Measurements from ENCODE around the gene RNF152. TPM values are rescaled to one million over a fixed set of nuclear protein-coding genes. Genes with fewer than 3 reads are reported as not detected.

Gene RNF152
- total and polyA plus RNA-seq, 2 donors (not counting 3 experiments of a cell fraction or from before 2014, with no cell fraction given): 20.8 to 27.5 TPM

GRCh38 chr18:61845197-61845596, 47.6 kb downstream of the RNF152 start:
- Histone ChIP-seq H2AFZ (ENCODE audit: low read depth, low read length) (no peak overlapping the region), H3K9me3 (replicated peaks; ENCODE audit: control insufficient read depth, insufficient read depth, low read length) (no peaks in the 10 kb centered on the region), H3K79me2 (ENCODE audit: control insufficient read depth, insufficient read depth, low read length) (peaks cover 47% of the 10 kb centered on the region), H3K9ac (replicated peaks; ENCODE audit: extremely low read depth, insufficient read depth, low read length) (no peak overlapping the region), H3K36me3 (ENCODE audit: control insufficient read depth in 2 of 2, extremely low read depth in 1 of 2, insufficient read depth in 2 of 2, low read length in 2 of 2) (no peaks in the 10 kb centered on the region), H4K20me1 (replicated peaks; ENCODE audit: control insufficient read depth, extremely low read depth, insufficient read depth, low read length) (no peaks in the 10 kb centered on the region), H3K9me1 (replicated peaks; ENCODE audit: control insufficient read depth, extremely low read depth, insufficient read depth, low read length) (no peaks in the 10 kb centered on the region), H3K27me3 (ENCODE audit: control insufficient read depth in 2 of 2, insufficient read depth in 2 of 2, low read length in 2 of 2) (no peaks in the 10 kb centered on the region), H3K4me2 (ENCODE audit: insufficient read depth, low read length) (no peak overlapping the region), H3K4me1 (ENCODE audit: control insufficient read depth, extremely low read depth, insufficient read depth, low read length) (no peaks in the 10 kb centered on the region), H3K27ac (ENCODE audit: insufficient read depth, low read depth, low read length) (no peak overlapping the region), H3K4me3 (replicated peaks in 1 of 3; ENCODE audit: insufficient read depth in 1 of 3, low read depth in 1 of 3, low read length in 3 of 3) (no peak overlapping the region)
- DNase-seq (ENCODE audit: low read depth, low spot score): no peak
- CTCF ChIA-PET: no interaction called here
- BruUV-seq (replicated peaks): no TSS peak
- dilution Hi-C loops (cut with MboI; ENCODE audit: extremely low pct_ligation_motif_present, low sequenced_read_pairs): no loop called here
- no peak for TF ChIP-seq POLR2AphosphoS5 (IDR thresholded peaks at IDR 0.05; ENCODE audit: insufficient read depth, low read depth, low read length)
- TF ChIP-seq, protein P1, sequence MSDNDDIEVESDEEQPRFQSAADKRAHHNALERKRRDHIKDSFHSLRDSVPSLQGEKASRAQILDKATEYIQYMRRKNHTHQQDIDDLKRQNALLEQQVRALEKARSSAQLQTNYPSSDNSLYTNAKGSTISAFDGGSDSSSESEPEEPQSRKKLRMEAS (IDR thresholded peaks at IDR 0.05; ENCODE audit: insufficient read depth, insufficient read length): no peak
- no peak for TF ChIP-seq GATA2 (IDR thresholded peaks at IDR 0.05; ENCODE audit: insufficient read depth, insufficient read length, low read depth, low read length)
- no peak for TF ChIP-seq JUN (IDR thresholded peaks at IDR 0.05; ENCODE audit: borderline replicate concordance, insufficient read depth, insufficient read length, low read depth)
- no peak for TF ChIP-seq CTCF (IDR thresholded peaks at IDR 0.05; ENCODE audit: extremely low read depth in 1 of 2, insufficient read depth in 1 of 2, low read depth in 1 of 2, low read length in 2 of 2)
- TF ChIP-seq EZH2 (IDR thresholded peaks at IDR 0.05; ENCODE audit: borderline replicate concordance, low read depth, low read length, severe bottlenecking): no peak
- no peak for TF ChIP-seq POLR2A (IDR thresholded peaks at IDR 0.05; ENCODE audit: low read depth, low read length)
- no peak for TF ChIP-seq FOS (IDR thresholded peaks at IDR 0.05; ENCODE audit: borderline replicate concordance, insufficient read depth, low read length)
- no peak for TF ChIP-seq MYC (IDR thresholded peaks at IDR 0.05; ENCODE audit: low read depth, low read length)
- POLR2A ChIA-PET: no interaction called here
- no peak for FAIRE-seq
- intact Hi-C loops (cut with micrococcal nuclease): no loop called here
